NCI-H460 (cell line): ENCODE results near the gene AMBN. TPM values are rescaled to one million over a fixed set of nuclear protein-coding genes. Genes with fewer than 3 reads are reported as not detected.

Source experiments
- total RNA-seq: library from RNA; depleted of rRNA; stranded (reverse); fragments of >200 nt; shearing (Covaris generic); gene quantifications from 2 replicates; pipeline ENCODE4 v1.2.3, GENCODE V29; 2014; rRNA removed

Gene AMBN
- total RNA-seq, 1 experiment from 2014 or later, result not detected

Other genes with a start within 250 kb of the AMBN start
- gene SMR3A, start 231.5 kb upstream of the AMBN start, total RNA-seq, result not detected in 2 replicates
- gene SMR3B, start 209.1 kb upstream of the AMBN start, total RNA-seq, result not detected in 2 replicates
- gene OPRPN, start 194.3 kb upstream of the AMBN start, total RNA-seq, result not detected in 2 replicates
- gene MUC7, start 120.1 kb upstream of the AMBN start, total RNA-seq, result not detected in 2 replicates
- gene AMTN, start 73.7 kb upstream of the AMBN start, total RNA-seq, result not detected in 2 replicates
- gene ENAM, start 36.5 kb downstream of the AMBN start, total RNA-seq, result not detected in 2 replicates
- not detected in 2 replicates for gene JCHAIN, start 74.3 kb downstream of the AMBN start, total RNA-seq
- 13.3 and 14.8 TPM in 2 replicates for gene UTP3, start 96.3 kb downstream of the AMBN start, total RNA-seq
- gene RUFY3, start 129.7 kb downstream of the AMBN start, total RNA-seq, result 15.9 and 23.5 TPM in 2 replicates
- 90.0 and 101 TPM in 2 replicates for gene GRSF1, start 247.6 kb downstream of the AMBN start, total RNA-seq